ENCODE measurements around the gene LONP1. TPM values are rescaled to one million over a fixed set of nuclear protein-coding genes. Genes with fewer than 3 reads are reported as not detected.

LONP1 gene
- 10 to 100 TPM; 31.9 to 95.6 TPM for total RNA-seq

DNA sequence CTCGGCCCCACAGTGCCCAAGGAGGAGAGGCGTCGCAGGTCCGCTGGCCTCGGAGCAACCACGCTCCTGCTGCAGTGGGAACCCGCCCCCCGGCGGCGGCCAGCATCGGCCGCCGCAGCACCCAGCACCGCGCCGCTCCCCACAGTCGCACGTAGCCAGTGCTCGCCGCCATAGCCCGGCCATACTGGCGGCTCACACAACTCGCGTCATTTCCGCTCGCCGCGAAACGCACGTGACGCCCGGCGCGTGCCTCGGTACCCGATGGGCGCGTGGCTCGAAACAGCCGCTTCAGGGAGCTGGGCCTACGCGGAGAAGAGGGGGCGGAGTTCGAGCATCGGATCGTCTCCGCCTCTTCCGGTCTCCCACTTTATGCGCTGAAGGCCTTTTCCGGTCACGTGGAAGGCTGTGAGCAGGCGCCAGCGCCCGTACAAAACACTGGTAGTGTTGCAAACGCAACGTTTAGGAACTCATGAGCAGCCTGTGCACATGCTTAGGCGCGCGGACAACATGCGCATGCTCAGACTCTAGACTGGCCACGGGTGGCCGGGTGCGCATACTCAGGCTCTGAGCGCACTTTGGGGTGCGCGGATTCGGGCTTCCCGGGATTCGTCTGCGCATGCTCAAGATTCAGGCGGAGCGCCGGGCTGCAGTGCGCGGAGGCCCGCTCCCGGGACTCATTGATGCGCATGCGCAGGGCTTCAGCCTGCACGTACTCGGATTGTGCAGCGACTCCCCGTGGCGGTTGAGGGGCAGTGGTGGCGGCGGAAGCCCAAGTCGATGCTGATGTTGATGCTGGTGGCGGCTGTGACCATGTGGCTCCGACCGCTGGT, at the start of gene LONP1, which contains the start of gene CATSPERD:
LONP1 (minus strand) TSS at position 186 of the 830 bp plus-strand sequence; CDS start at position 172, 14 bp downstream.
CATSPERD (plus strand) TSS at position 677 of the 830 bp plus-strand sequence; CDS start at position 778, 101 bp downstream.
- peak; percentile 98 to 99 (median 99) for DNase-seq

GRCh38 chr19:5767949-5768348, 48.0 kb upstream of the LONP1 start:
- intact Hi-C loops (cut with DNase I) = no loop called here
- no peaks in the 10 kb centered on the region for H3K27me3 ChIP-seq
- no peak overlapping the region for H3K27ac ChIP-seq
- WGBS, 2 donors = 92 to 93% methylated on average over 10 of the region's 10 CpGs
- H3K9me3 ChIP-seq = no peaks in the 10 kb centered on the region
- TF ChIP-seq, protein P1, sequence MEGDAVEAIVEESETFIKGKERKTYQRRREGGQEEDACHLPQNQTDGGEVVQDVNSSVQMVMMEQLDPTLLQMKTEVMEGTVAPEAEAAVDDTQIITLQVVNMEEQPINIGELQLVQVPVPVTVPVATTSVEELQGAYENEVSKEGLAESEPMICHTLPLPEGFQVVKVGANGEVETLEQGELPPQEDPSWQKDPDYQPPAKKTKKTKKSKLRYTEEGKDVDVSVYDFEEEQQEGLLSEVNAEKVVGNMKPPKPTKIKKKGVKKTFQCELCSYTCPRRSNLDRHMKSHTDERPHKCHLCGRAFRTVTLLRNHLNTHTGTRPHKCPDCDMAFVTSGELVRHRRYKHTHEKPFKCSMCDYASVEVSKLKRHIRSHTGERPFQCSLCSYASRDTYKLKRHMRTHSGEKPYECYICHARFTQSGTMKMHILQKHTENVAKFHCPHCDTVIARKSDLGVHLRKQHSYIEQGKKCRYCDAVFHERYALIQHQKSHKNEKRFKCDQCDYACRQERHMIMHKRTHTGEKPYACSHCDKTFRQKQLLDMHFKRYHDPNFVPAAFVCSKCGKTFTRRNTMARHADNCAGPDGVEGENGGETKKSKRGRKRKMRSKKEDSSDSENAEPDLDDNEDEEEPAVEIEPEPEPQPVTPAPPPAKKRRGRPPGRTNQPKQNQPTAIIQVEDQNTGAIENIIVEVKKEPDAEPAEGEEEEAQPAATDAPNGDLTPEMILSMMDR (IDR thresholded peaks at IDR 0.05) = no peak
- TF ChIP-seq POLR2A (IDR thresholded peaks at IDR 0.05) = no peak
- no peak overlapping the region for H3K4me3 ChIP-seq
- DNase-seq = no peak
- no peaks in the 10 kb centered on the region for H3K36me3 ChIP-seq (replicated peaks in 1 of 2; ENCODE audit: insufficient read depth in 1 of 2, low read depth in 2 of 2)
- no peaks in the 10 kb centered on the region for H3K4me1 ChIP-seq
- no peak for ATAC-seq

More for the DNA sequence above, at the start of gene LONP1, which contains the start of gene CATSPERD:
- peak; percentile 69 to 80 (median 80) for TF ChIP-seq POLR2A (IDR thresholded peaks at IDR 0.05)
- TF ChIP-seq, protein P1 (IDR thresholded peaks at IDR 0.05) = peak; percentile 85 to 99 (median 97)
- Histone ChIP-seq H3K36me3 (replicated peaks in 1 of 2; ENCODE audit: insufficient read depth in 1 of 2, low read depth in 2 of 2) (no peaks in the 10 kb centered on the region), H3K4me1 (peaks cover 31% of the 10 kb centered on the region), H3K27ac (peak within 1 kb of the TSS; percentile 75 to 98 (median 88)), H3K4me3 (peak within 1 kb of the TSS; percentile 99), H3K27me3 (no peaks in the 10 kb centered on the region), H3K9me3 (no peaks in the 10 kb centered on the region)
- peak; percentile 96 for ATAC-seq
- WGBS, 2 donors = 0 to 2% methylated on average over 7 to 87 of the region's 90 CpGs
- intact Hi-C loops (cut with DNase I) = no loop called here

GRCh38 chr19:5765220-5765619, 45.3 kb upstream of the LONP1 start:
- Histone ChIP-seq H3K27me3 (no peaks in the 10 kb centered on the region), H3K27ac (no peak overlapping the region), H3K9me3 (no peaks in the 10 kb centered on the region), H3K4me1 (no peaks in the 10 kb centered on the region), H3K4me3 (no peak overlapping the region), H3K36me3 (replicated peaks in 1 of 2; ENCODE audit: insufficient read depth in 1 of 2, low read depth in 2 of 2) (no peaks in the 10 kb centered on the region)
- WGBS, 2 donors = 83 to 87% methylated on average over 3 of the region's 3 CpGs
- TF ChIP-seq, protein P1 (IDR thresholded peaks at IDR 0.05) = no peak
- no peak for TF ChIP-seq POLR2A (IDR thresholded peaks at IDR 0.05)
- ATAC-seq (no peak), DNase-seq (no peak)
- intact Hi-C loops (cut with DNase I) = no loop called here

DNA sequence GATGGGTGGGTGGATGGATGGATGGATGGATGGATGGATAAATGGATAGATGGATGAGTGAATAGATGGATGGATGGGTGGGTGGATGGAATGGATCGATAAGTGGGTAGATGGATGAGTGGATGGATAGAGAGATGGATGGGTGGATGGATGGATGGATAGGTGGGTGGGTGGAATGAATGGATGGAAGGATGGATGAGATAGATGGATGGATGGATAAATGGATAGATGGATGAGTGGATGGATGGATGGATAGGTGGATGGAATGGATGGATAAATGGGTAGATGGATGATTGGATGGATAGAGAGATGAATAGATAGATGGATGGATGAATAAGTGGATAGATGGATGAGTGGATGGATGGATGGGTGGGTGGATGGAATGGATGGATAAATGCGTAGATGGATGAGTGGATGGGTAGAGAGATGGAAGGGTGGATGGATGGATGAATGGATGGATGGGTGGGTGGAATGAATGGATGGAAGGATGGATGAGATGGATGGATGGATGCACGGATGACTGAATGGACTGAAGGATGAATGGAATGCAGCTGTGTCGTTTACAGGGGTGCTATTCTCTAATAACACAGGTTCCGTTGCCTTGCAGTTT, 42.8 kb upstream of the LONP1 start:
- WGBS, 2 donors = 69 to 78% methylated on average over 5 of the region's 5 CpGs
- no peak overlapping the region for H3K4me3 ChIP-seq
- no peaks in the 10 kb centered on the region for H3K36me3 ChIP-seq (replicated peaks in 1 of 2; ENCODE audit: insufficient read depth in 1 of 2, low read depth in 2 of 2)
- ATAC-seq (no peak), DNase-seq (no peak)
- TF ChIP-seq, protein P1 (IDR thresholded peaks at IDR 0.05) = no peak
- no peak for TF ChIP-seq POLR2A (IDR thresholded peaks at IDR 0.05)
- no peaks in the 10 kb centered on the region for H3K9me3 ChIP-seq
- no peak overlapping the region for H3K27ac ChIP-seq
- no peaks in the 10 kb centered on the region for H3K4me1 ChIP-seq
- intact Hi-C loops (cut with DNase I) = no loop called here
- H3K27me3 ChIP-seq = no peaks in the 10 kb centered on the region
